Fibroblast of lung (primary cell): Measurements from ENCODE around the gene EML3.

ENCODE experiments used
- EZH2 ChIP-seq: IDR thresholded peaks from 2 replicates; pipeline ENCODE4 v1.5.1; 2012; ENCODE audit warnings: low read length, control low read depth, mild to moderate bottlenecking; ENCODE audit errors: missing control alignments
- TF ChIP-seq, protein P1 (sequence below), 2 donors: IDR thresholded peaks in 1 of 2; conservative IDR thresholded peaks in 1 of 2; 1 replicate in 1 of 2; 2 replicates in 1 of 2; pipeline ENCODE4 v1.5.1; 2011 to 2012; ENCODE audit warnings: low read length in 2 of 2, control low read depth in 1 of 2, inconsistent platforms in 1 of 2, low read depth in 1 of 2, mild to moderate bottlenecking in 1 of 2

DNA sequence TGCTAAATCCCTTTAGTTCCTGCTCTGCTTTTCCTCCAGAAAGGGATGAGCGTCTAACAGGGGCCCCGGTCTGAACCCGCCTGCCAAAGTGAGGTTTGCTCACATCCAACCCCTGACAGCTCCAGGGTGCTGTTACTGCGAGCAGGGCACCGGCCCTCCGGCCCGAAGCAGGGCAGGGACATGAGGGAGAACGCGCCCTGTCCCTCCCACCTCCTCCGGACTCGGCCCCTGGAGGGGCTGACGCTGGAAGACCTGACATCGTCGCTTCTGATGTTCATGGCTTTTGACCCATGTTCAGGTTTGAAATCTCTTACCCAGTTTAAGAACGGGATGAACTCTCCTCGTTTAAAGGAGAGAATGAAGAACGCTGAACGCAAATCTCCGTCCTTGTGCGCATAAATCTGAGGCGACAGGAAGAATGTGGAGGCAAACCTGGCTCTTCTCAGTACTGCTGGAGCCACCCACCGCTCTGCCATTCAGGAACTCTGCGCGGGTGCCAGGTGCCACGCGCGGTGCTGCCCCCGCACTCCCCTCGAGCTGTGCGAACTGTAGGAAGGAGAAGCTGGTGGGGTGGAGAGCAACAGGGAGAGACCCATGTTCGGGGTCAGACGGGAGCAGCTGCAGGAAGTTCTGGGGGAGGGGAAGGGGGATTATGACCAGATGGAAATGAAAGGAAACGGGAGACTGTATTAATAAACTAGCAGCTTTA lies 38.1 kb downstream of the EML3 start:
- TF ChIP-seq, protein P1, sequence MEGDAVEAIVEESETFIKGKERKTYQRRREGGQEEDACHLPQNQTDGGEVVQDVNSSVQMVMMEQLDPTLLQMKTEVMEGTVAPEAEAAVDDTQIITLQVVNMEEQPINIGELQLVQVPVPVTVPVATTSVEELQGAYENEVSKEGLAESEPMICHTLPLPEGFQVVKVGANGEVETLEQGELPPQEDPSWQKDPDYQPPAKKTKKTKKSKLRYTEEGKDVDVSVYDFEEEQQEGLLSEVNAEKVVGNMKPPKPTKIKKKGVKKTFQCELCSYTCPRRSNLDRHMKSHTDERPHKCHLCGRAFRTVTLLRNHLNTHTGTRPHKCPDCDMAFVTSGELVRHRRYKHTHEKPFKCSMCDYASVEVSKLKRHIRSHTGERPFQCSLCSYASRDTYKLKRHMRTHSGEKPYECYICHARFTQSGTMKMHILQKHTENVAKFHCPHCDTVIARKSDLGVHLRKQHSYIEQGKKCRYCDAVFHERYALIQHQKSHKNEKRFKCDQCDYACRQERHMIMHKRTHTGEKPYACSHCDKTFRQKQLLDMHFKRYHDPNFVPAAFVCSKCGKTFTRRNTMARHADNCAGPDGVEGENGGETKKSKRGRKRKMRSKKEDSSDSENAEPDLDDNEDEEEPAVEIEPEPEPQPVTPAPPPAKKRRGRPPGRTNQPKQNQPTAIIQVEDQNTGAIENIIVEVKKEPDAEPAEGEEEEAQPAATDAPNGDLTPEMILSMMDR (conservative IDR thresholded peaks at IDR 0.05 in 1 of 2, IDR thresholded peaks at IDR 0.05 in 1 of 2; ENCODE audit: low read depth in 1 of 2, low read length in 2 of 2): no peak
- no peak for TF ChIP-seq EZH2
